HepG2 (cell line): ENCODE data around the gene CIROP. TPM values are rescaled to one million over a fixed set of nuclear protein-coding genes. Genes with fewer than 3 reads are reported as not detected.

Experiments used
- ATAC-seq: fragments of 200-7000 bp; cut with Tn5 transposase; 3 replicates; pipeline ENCODE4 v1.9.1; 2020; ENCODE audit warnings: mild to moderate bottlenecking, moderate library complexity
- BruUV-seq: library from RNA; stranded (reverse); fragments of 400-500 nt; replicated peaks from 2 replicates; lab custom pipeline; 2021; lab: Mats Ljungman, UMichigan
- CTCF ChIA-PET: fragments of 300-600 bp; formaldehyde crosslinking; extraction: SDS; loops from one replicate; lab custom pipeline; 2021; ENCODE audit warnings: low total read pairs, inconsistent platforms, low intra/inter-chr PET ratio; lab: Yijun Ruan, JAX
- POLR2A ChIA-PET: fragments of 350-600 bp; sonication (Branson Sonifier 250); formaldehyde crosslinking; loops from one replicate; lab custom pipeline; 2020; ENCODE audit warnings: antibody characterized with exemption, inconsistent platforms; lab: Yijun Ruan, JAX
- DNase-seq: peaks from one replicate; pipeline ENCODE4 v3.0.0-alpha.2; 2015; ENCODE audit warnings: low spot score
- FAIRE-seq: peaks from 3 replicates; lab custom pipeline; 2011; peaks lifted over from hg19 to GRCh38; lab: Jason Lieb, UNC
- H2AFZ ChIP-seq: one replicate; pipeline ENCODE4 v1.6.1; 2011; ENCODE audit warnings: low read length, inconsistent platforms
- H3K27ac ChIP-seq: fragments of 300-600 bp; 3 replicates; pipeline ENCODE4 v1.8.0; 2011; ENCODE audit warnings: mixed run types, mild to moderate bottlenecking, mixed read lengths, low read length, inconsistent platforms; ENCODE audit not compliant: insufficient read depth; ENCODE audit errors: extremely low read length
- H3K27me3 ChIP-seq, 2 experiments: fragments of 200-600 bp in 1 of 2; 2 replicates in 1 of 2; 3 replicates in 1 of 2; pipeline versions ENCODE4 v1.6.0 to v1.8.0; 2011; ENCODE audit warnings: low read length in 2 of 2, mild to moderate bottlenecking in 2 of 2, moderate library complexity in 2 of 2, inconsistent platforms in 1 of 2; ENCODE audit not compliant: insufficient read depth in 2 of 2, control insufficient read depth in 1 of 2
- H3K36me3 ChIP-seq, 2 experiments: fragments of 200-600 bp in 1 of 2; replicated peaks in 1 of 2; 2 replicates in 1 of 2; 3 replicates in 1 of 2; pipeline versions ENCODE4 v1.5.1 to v1.8.0; 2011; ENCODE audit warnings: low read length in 2 of 2, inconsistent platforms in 1 of 2; ENCODE audit not compliant: insufficient read depth in 2 of 2, control insufficient read depth in 1 of 2
- H3K4me1 ChIP-seq: 2 replicates; pipeline ENCODE4 v1.5.1; 2012; ENCODE audit warnings: low read length, inconsistent platforms; ENCODE audit not compliant: insufficient read depth
- H3K4me2 ChIP-seq: 2 replicates; pipeline ENCODE4 v1.6.0; 2011; ENCODE audit warnings: low read depth, low read length, inconsistent platforms
- H3K4me3 ChIP-seq, 3 experiments: fragments of 200-600 bp in 1 of 3; sonication (generic), shearing (Covaris generic) in 1 of 3; replicated peaks in 1 of 3; 2 replicates each; pipeline ENCODE4 v1.5.1; 2011 to 2016; ENCODE audit warnings: low read length in 3 of 3, inconsistent platforms in 2 of 3, low read depth in 2 of 3, mild to moderate bottlenecking in 2 of 3, control low read depth in 1 of 3, mixed read lengths in 1 of 3; ENCODE audit not compliant: insufficient read depth in 1 of 3
- H3K79me2 ChIP-seq: one replicate; pipeline ENCODE4 v1.6.1; 2011; ENCODE audit warnings: low read length, inconsistent platforms; ENCODE audit not compliant: insufficient read depth
- H3K9ac ChIP-seq: 2 replicates; pipeline ENCODE4 v1.6.0; 2011; ENCODE audit warnings: mild to moderate bottlenecking, low read depth, low read length, inconsistent platforms; ENCODE audit not compliant: insufficient read depth
- H3K9me3 ChIP-seq: 2 replicates; pipeline ENCODE4 v1.5.1; 2012; ENCODE audit warnings: mild to moderate bottlenecking, low read length
- H4K20me1 ChIP-seq: 2 replicates; pipeline ENCODE4 v1.6.0; 2011; ENCODE audit warnings: inconsistent platforms, mild to moderate bottlenecking, low read length, moderate library complexity; ENCODE audit not compliant: insufficient read depth
- EP300 ChIP-seq, 3 experiments: sonication (generic) in 1 of 3; formaldehyde crosslinking in 1 of 3; IDR thresholded peaks; 2 replicates each; pipeline versions ENCODE4 v1.5.1 to v1.6.1; 2011 to 2020; ENCODE audit warnings: low read depth in 2 of 3, low read length in 2 of 3, borderline replicate concordance in 1 of 3, improper control_type of control experiment in 1 of 3, mild to moderate bottlenecking in 1 of 3, missing genetic modification reagents in 1 of 3, moderate library complexity in 1 of 3
- HOXA5 ChIP-seq: sonication (generic); formaldehyde crosslinking; IDR thresholded peaks from 2 replicates; pipeline ENCODE4 v1.4.0; 2020; ENCODE audit warnings: missing genetic modification reagents
- KDM5B ChIP-seq: sonication (generic); formaldehyde crosslinking; IDR thresholded peaks from 2 replicates; pipeline ENCODE4 v1.4.0; 2020; ENCODE audit warnings: missing genetic modification reagents, mild to moderate bottlenecking, borderline replicate concordance
- KLF12 ChIP-seq: sonication (generic); formaldehyde crosslinking; IDR thresholded peaks from 2 replicates; pipeline ENCODE4 v1.4.0; 2020; ENCODE audit warnings: missing genetic modification reagents, borderline replicate concordance
- KMT2B ChIP-seq: IDR thresholded peaks from 2 replicates; pipeline ENCODE4 v1.6.1; 2016; ENCODE audit warnings: missing genetic modification reagents, missing compliant biosample characterization
- MTF1 ChIP-seq: sonication (generic); formaldehyde crosslinking; IDR thresholded peaks from 2 replicates; pipeline ENCODE4 v1.5.0; 2020; ENCODE audit warnings: missing genetic modification reagents
- SATB2 ChIP-seq: sonication (generic); formaldehyde crosslinking; IDR thresholded peaks from 2 replicates; pipeline ENCODE4 v1.5.0; 2020; ENCODE audit warnings: missing genetic modification reagents
- ZNF17 ChIP-seq: sonication (generic); formaldehyde crosslinking; IDR thresholded peaks from 2 replicates; pipeline ENCODE4 v1.5.0; 2020; ENCODE audit warnings: mild to moderate bottlenecking, missing genetic modification reagents
- ZNF619 ChIP-seq: sonication (generic); formaldehyde crosslinking; IDR thresholded peaks from 2 replicates; pipeline ENCODE4 v1.4.0; 2020; ENCODE audit warnings: mild to moderate bottlenecking, missing genetic modification reagents
- ZSCAN20 ChIP-seq: sonication (generic); formaldehyde crosslinking; IDR thresholded peaks from 2 replicates; pipeline ENCODE4 v1.4.0; 2020; ENCODE audit warnings: missing genetic modification reagents, mild to moderate bottlenecking, borderline replicate concordance
- ZSCAN9 ChIP-seq: IDR thresholded peaks from 2 replicates; pipeline ENCODE4 v1.6.1; 2016; ENCODE audit warnings: borderline replicate concordance
- WGBS: methylation state at CpG from one replicate; pipeline ENCODE4 v1.1.6; 2017; ENCODE audit warnings: low lambda C conversion rate; 5-methylcytosine and 5-hydroxymethylcytosine counted together
- in situ Hi-C: cut with HindIII; loops from 2 replicates; pipeline ENCODE4 v1.10.0; 2017; ENCODE audit warnings: low pct_unique_long_range_greater_than_20kb; ENCODE audit not compliant: extremely low pct_ligation_motif_present
- intact Hi-C: fragments of 100-400 bp; cut with micrococcal nuclease; formaldehyde crosslinking; loops from one replicate; pipeline ENCODE4 v1.10.0; 2022; ENCODE audit not compliant: unreplicated experiment
- polyA plus RNA-seq, 8 experiments: library from polyadenylated mRNA; depleted of rRNA in 3 of 8; stranded (reverse) in 7 of 8; unstranded in 1 of 8; fragments of >200 nt; fragmentation: Illumina TruSeq in 4 of 8; extraction: Trizol in 4 of 8; gene quantifications; 2 replicates each; pipeline versions ENCODE4 v1.2.1 to v1.2.3, GENCODE V29; 2011 to 2016; ENCODE audit warnings: low read depth in 4 of 8, missing spikeins in 1 of 8, mixed read lengths in 1 of 8; ENCODE audit not compliant: insufficient read depth in 1 of 8
- total RNA-seq, 5 experiments: library from RNA; depleted of rRNA; stranded (reverse); fragments of >200 nt; fragmentation: Illumina TruSeq; extraction: Trizol; gene quantifications; 2 replicates each; pipeline ENCODE4 v1.2.3, GENCODE V29; 2016; ENCODE audit warnings: low read depth in 1 of 5
- TF ChIP-seq, protein P1 (sequence below): sonication (generic); formaldehyde crosslinking; IDR thresholded peaks from 2 replicates; pipeline ENCODE4 v1.4.0; 2020; ENCODE audit warnings: missing genetic modification reagents
- TF ChIP-seq, protein P2 (sequence below): sonication (generic); formaldehyde crosslinking; IDR thresholded peaks from 2 replicates; pipeline ENCODE4 v1.4.0; 2020; ENCODE audit warnings: missing genetic modification reagents
- TF ChIP-seq, protein P3 (sequence below): IDR thresholded peaks from 2 replicates; pipeline ENCODE4 v1.6.1; 2012; ENCODE audit warnings: inconsistent platforms
- TF ChIP-seq, protein P4 (sequence below): IDR thresholded peaks from 2 replicates; pipeline ENCODE4 v1.6.1; 2016; ENCODE audit warnings: missing compliant biosample characterization, missing genetic modification reagents, borderline replicate concordance
- TF ChIP-seq, protein P5 (sequence below): sonication (generic); formaldehyde crosslinking; IDR thresholded peaks from 2 replicates; pipeline ENCODE4 v1.5.1; 2020; ENCODE audit warnings: mild to moderate bottlenecking, missing genetic modification reagents, moderate library complexity

Gene CIROP
- total and polyA plus RNA-seq, 2 of the 13 experiments (the other 11 are each of a cell fraction or from before 2014, with no cell fraction given) = 0.07 TPM; not detected in 1

DNA sequence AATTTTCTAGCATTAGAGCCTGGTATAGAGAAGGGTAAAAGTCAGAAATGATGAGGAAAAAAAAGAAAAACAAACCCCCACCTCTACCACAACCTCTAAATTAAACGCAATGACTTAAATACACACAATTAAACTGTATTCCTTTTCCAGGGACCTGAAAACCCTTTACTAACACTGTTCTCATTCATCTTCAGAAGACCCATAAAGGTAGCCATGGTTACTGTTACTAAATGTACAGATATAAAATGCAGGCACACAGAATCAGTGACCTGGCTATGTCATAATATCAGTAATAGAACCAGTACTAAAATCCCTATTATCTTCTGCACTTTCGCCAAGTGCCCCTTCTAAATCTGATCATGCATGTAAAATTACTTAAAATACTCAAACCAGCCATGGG is 11.3 kb downstream of the CIROP start:
- ChIA-PET POLR2A (interaction anchor here (2.4 to 3.6 kb wide), 7 partner anchors 15 to 213 kb away, joined by 24 to 146 read pairs (median 66); partner anchors contain the start of genes BCL2L2, PPP1R3E and PRMT5), CTCF (interaction anchor here (1.9 to 3.0 kb wide), 2 partner anchors 17 to 25 kb away, joined by 7 to 20 read pairs; no protein-coding TSS in a partner anchor)
- peak overlapping the region; percentile 83 for H3K4me2 ChIP-seq
- peak overlapping the region; percentile 89 for H3K27ac ChIP-seq
- H4K20me1 ChIP-seq = peaks cover 28% of the 10 kb centered on the region
- intact Hi-C loops (loop anchor here (10.0 kb wide), 1 partner anchor 1021 kb away; the partner anchor contains the start of genes DCAF11 and NRL), in situ Hi-C loops (no loop called here)
- no peak overlapping the region for H2AFZ ChIP-seq
- DNase-seq (no peak), ATAC-seq (no peak), FAIRE-seq (no peak)
- peak overlapping the region; percentile 96 for H3K9ac ChIP-seq
- H3K4me1 ChIP-seq = peaks cover 37% of the 10 kb centered on the region
- peak overlapping the region; percentile 71 to 96 (median 95); a peak in 5 of 6 replicates for H3K4me3 ChIP-seq
- 92% methylated on average over 2 of the region's 2 CpGs for WGBS
- no peaks in the 10 kb centered on the region; a peak in 1 of 5 replicates for H3K27me3 ChIP-seq
- H3K9me3 ChIP-seq = no peaks in the 10 kb centered on the region
- peaks cover 39 to 64% of the 10 kb centered on the region in 2 experiments for H3K36me3 ChIP-seq
- BruUV-seq = no TSS peak
- peaks cover 79% of the 10 kb centered on the region for H3K79me2 ChIP-seq
- TF ChIP-seq, protein P1, sequence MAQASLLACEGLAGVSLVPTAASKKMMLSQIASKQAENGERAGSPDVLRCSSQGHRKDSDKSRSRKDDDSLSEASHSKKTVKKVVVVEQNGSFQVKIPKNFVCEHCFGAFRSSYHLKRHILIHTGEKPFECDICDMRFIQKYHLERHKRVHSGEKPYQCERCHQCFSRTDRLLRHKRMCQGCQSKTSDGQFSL (CRISPR knock-in tag) = 0 out of 2 replicates have a peak, but pooled peaks have one; percentile 19
- TF ChIP-seq ZSCAN20 (CRISPR knock-in tag) (no peak), ZSCAN9 (CRISPR knock-in tag) (no peak), ZNF619 (no peak), KDM5B (CRISPR knock-in tag) (no peak), ZNF17 (CRISPR knock-in tag) (no peak), EP300 (IDR thresholded peaks at IDR 0.05; ENCODE audit: low read depth in 2 of 2, low read length in 2 of 2) (no peak), EP300 (CRISPR knock-in tag; IDR thresholded peaks at IDR 0.05; ENCODE audit: borderline replicate concordance) (no peak), KMT2B (no peak), MTF1 (CRISPR knock-in tag) (0 out of 2 replicates have a peak, but pooled peaks have one; percentile 20), KLF12 (CRISPR knock-in tag) (0 out of 2 replicates have a peak, but pooled peaks have one; percentile 55), HOXA5 (CRISPR knock-in tag) (0 out of 2 replicates have a peak, but pooled peaks have one; percentile 25), SATB2 (CRISPR knock-in tag) (no peak)
- TF ChIP-seq, protein P2, sequence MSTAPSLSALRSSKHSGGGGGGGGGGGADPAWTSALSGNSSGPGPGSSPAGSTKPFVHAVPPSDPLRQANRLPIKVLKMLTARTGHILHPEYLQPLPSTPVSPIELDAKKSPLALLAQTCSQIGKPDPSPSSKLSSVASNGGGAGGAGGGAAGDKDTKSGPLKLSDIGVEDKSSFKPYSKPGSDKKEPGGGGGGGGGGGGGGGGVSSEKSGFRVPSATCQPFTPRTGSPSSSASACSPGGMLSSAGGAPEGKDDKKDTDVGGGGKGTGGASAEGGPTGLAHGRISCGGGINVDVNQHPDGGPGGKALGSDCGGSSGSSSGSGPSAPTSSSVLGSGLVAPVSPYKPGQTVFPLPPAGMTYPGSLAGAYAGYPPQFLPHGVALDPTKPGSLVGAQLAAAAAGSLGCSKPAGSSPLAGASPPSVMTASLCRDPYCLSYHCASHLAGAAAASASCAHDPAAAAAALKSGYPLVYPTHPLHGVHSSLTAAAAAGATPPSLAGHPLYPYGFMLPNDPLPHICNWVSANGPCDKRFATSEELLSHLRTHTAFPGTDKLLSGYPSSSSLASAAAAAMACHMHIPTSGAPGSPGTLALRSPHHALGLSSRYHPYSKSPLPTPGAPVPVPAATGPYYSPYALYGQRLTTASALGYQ = peak; percentile 68; the same call in 1 of the 2 replicates
- TF ChIP-seq, protein P3, sequence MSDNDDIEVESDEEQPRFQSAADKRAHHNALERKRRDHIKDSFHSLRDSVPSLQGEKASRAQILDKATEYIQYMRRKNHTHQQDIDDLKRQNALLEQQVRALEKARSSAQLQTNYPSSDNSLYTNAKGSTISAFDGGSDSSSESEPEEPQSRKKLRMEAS = no peak
- TF ChIP-seq, protein P4, sequence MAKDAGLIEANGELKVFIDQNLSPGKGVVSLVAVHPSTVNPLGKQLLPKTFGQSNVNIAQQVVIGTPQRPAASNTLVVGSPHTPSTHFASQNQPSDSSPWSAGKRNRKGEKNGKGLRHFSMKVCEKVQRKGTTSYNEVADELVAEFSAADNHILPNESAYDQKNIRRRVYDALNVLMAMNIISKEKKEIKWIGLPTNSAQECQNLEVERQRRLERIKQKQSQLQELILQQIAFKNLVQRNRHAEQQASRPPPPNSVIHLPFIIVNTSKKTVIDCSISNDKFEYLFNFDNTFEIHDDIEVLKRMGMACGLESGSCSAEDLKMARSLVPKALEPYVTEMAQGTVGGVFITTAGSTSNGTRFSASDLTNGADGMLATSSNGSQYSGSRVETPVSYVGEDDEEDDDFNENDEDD (CRISPR knock-in tag) = no peak
- TF ChIP-seq, protein P5, sequence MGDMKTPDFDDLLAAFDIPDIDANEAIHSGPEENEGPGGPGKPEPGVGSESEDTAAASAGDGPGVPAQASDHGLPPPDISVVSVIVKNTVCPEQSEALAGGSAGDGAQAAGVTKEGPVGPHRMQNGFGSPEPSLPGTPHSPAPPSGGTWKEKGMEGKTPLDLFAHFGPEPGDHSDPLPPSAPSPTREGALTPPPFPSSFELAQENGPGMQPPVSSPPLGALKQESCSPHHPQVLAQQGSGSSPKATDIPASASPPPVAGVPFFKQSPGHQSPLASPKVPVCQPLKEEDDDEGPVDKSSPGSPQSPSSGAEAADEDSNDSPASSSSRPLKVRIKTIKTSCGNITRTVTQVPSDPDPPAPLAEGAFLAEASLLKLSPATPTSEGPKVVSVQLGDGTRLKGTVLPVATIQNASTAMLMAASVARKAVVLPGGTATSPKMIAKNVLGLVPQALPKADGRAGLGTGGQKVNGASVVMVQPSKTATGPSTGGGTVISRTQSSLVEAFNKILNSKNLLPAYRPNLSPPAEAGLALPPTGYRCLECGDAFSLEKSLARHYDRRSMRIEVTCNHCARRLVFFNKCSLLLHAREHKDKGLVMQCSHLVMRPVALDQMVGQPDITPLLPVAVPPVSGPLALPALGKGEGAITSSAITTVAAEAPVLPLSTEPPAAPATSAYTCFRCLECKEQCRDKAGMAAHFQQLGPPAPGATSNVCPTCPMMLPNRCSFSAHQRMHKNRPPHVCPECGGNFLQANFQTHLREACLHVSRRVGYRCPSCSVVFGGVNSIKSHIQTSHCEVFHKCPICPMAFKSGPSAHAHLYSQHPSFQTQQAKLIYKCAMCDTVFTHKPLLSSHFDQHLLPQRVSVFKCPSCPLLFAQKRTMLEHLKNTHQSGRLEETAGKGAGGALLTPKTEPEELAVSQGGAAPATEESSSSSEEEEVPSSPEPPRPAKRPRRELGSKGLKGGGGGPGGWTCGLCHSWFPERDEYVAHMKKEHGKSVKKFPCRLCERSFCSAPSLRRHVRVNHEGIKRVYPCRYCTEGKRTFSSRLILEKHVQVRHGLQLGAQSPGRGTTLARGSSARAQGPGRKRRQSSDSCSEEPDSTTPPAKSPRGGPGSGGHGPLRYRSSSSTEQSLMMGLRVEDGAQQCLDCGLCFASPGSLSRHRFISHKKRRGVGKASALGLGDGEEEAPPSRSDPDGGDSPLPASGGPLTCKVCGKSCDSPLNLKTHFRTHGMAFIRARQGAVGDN (CRISPR knock-in tag) = no peak
